ENCODE results near the gene THOC3.
"Not testable (repeated sequence)": the region's sequence is repeated elsewhere in the genome, so short reads cannot be mapped to it uniquely, and the experiment has no call there.

DNA sequence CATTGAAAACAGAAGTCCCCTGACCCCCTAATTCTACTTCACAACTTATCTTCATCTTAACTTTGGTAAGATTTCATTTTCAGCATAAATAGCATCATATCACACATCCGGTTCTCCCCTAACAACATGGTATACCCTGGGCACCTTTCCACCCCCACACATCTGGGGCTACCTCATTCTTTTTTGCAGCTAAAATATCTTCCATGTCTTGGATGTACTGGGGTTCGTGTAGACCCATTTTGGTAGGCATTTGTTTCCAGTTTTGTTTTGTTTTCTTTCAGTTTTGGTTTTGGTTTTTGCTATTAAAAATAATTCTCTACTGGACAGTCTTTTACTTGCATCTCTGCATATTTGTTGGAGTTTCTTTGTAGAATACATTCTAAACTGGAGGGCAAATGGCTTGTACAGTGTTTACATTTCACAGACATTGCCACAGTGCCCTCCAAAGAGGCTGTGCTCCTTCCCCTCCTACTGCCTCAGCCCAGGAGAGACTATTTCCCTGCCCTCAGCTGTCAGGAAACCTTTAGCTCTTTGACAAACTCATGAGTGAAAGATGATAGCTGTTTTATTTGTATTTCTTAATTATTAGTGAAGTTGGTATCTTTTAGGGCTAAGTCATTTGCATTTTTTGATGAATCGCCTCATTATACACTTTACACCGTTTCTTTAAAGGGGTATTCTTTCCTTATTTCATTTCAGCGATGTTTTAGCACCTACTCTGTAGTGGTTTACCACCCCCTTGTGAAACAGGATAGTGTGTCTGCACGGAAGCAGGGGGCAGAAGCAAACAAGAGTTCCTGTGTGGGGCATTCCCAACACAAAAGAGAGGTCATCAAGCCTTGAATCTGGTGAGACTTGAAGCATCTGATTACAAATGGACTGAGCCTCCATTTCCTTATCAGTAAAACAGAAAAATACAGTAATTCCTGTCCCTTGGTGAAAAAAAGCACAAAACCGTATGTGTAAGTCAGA lies 52.8 kb downstream of the THOC3 start:
- not testable (repeated sequence) for TF ChIP-seq CTCF (conservative IDR thresholded peaks at IDR 0.05); EZH2 (IDR thresholded peaks at IDR 0.05; ENCODE audit: low read depth)
